Esophagus muscularis mucosa (tissue), 4 donors: ENCODE measurements around the gene ING2. TPM values are rescaled to one million over a fixed set of nuclear protein-coding genes. Genes with fewer than 3 reads are reported as not detected.

ENCODE experiments used
- DNase-seq: peaks from one replicate; pipeline ENCODE4 v3.0.0-alpha.2; 2017; ENCODE audit errors: extremely low spot score
- H3K27ac ChIP-seq, 4 donors: fragments of 200-600 bp; sonication (generic); replicated peaks in 1 of 4; 1 replicate in 3 of 4; 2 replicates in 1 of 4; pipeline ENCODE4 v1.5.1; 2016 to 2019; ENCODE audit warnings: mild to moderate bottlenecking in 1 of 4
- H3K27me3 ChIP-seq, 4 donors: fragments of 200-600 bp; sonication (generic); one replicate each; pipeline versions ENCODE4 v1.5.1 to v1.6.0; 2016 to 2019
- H3K36me3 ChIP-seq, 4 donors: fragments of 200-600 bp; sonication (generic); one replicate each; pipeline ENCODE4 v1.5.1; 2016 to 2019
- H3K4me1 ChIP-seq, 4 donors: fragments of 200-600 bp; sonication (generic); one replicate each; pipeline ENCODE4 v1.5.1; 2016 to 2019
- H3K4me3 ChIP-seq, 4 donors: fragments of 200-600 bp; sonication (generic); 1 replicate in 2 of 4; 2 replicates in 2 of 4; pipeline ENCODE4 v1.5.1; 2016 to 2019; ENCODE audit warnings: mild to moderate bottlenecking in 4 of 4, moderate library complexity in 1 of 4
- H3K9me3 ChIP-seq, 4 donors: fragments of 200-600 bp; sonication (generic); 1 replicate in 3 of 4; 2 replicates in 1 of 4; pipeline ENCODE4 v1.5.1; 2016 to 2019
- EP300 ChIP-seq: sonication (generic); formaldehyde crosslinking; IDR thresholded peaks from one replicate; pipeline ENCODE4 v1.6.1; 2017; ENCODE audit warnings: antibody characterized with exemption
- POLR2A ChIP-seq: fragments of 450-650 bp; IDR thresholded peaks from one replicate; pipeline ENCODE4 v1.6.1; 2017; ENCODE audit warnings: antibody characterized with exemption, moderate library complexity, mild to moderate bottlenecking, low read depth
- POLR2AphosphoS5 ChIP-seq, 2 donors: sonication (generic); formaldehyde crosslinking; IDR thresholded peaks; one replicate each; pipeline ENCODE4 v1.6.1; 2017; ENCODE audit warnings: antibody characterized with exemption in 2 of 2
- WGBS: methylation state at CpG from one replicate; pipeline ENCODE4 v1.1.5; 2018; 5-methylcytosine and 5-hydroxymethylcytosine counted together
- intact Hi-C: fragments of 100-400 bp; cut with DNase I; formaldehyde crosslinking; loops from one replicate; pipeline ENCODE4 v1.15.1; 2023
- total RNA-seq, 4 donors: library from RNA; depleted of rRNA; stranded (reverse); fragments of >200 nt; gene quantifications; one replicate each; pipeline versions ENCODE4 v1.1.0 to v1.2.1, GENCODE V29; 2016
- TF ChIP-seq, protein P1 (sequence below), 3 experiments: fragments of 200-600 bp in 2 of 3; fragments of 450-650 bp in 1 of 3; sonication (generic) in 2 of 3; IDR thresholded peaks; one replicate each; pipeline ENCODE4 v1.5.1; 2017 to 2019; ENCODE audit warnings: antibody characterized with exemption in 3 of 3, mild to moderate bottlenecking in 2 of 3, moderate library complexity in 1 of 3

ING2 gene
- total RNA-seq, 4 donors from 2014 or later: 26.2 to 42.8 (median 38.6) TPM

DNA sequence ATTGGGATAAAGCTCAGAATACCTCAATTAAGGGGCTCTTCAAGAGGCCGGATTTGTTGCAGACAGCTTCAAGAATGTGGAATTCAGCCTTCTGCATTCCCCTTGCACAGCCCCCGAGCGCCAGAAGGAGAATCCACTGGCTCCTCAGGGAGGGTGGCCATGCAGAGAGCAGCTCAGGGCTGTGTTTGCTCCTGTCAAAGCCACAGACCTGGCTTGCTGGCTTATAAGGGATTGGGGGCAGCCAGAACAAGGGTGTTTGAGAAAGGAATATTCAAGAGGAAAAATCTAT lies 36.8 kb downstream of the ING2 start:
- 69% methylated on average over 3 of the region's 3 CpGs for WGBS
- Histone ChIP-seq H3K4me1 (peaks cover 0 to 34% (median 33%) of the 10 kb centered on the region in 4 donors), H3K27me3 (no peaks in the 10 kb centered on the region), H3K9me3 (peaks cover 0 to 8% (median 0%) of the 10 kb centered on the region in 4 donors), H3K27ac (peak overlapping the region in 3 of 4 donors; percentile 30 to 65 (median 49)), H3K4me3 (no peak overlapping the region), H3K36me3 (no peaks in the 10 kb centered on the region)
- TF ChIP-seq POLR2AphosphoS5 (IDR thresholded peaks at IDR 0.05): no peak
- TF ChIP-seq, protein P1, sequence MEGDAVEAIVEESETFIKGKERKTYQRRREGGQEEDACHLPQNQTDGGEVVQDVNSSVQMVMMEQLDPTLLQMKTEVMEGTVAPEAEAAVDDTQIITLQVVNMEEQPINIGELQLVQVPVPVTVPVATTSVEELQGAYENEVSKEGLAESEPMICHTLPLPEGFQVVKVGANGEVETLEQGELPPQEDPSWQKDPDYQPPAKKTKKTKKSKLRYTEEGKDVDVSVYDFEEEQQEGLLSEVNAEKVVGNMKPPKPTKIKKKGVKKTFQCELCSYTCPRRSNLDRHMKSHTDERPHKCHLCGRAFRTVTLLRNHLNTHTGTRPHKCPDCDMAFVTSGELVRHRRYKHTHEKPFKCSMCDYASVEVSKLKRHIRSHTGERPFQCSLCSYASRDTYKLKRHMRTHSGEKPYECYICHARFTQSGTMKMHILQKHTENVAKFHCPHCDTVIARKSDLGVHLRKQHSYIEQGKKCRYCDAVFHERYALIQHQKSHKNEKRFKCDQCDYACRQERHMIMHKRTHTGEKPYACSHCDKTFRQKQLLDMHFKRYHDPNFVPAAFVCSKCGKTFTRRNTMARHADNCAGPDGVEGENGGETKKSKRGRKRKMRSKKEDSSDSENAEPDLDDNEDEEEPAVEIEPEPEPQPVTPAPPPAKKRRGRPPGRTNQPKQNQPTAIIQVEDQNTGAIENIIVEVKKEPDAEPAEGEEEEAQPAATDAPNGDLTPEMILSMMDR (IDR thresholded peaks at IDR 0.05): no peak
- no peak for TF ChIP-seq POLR2A
- no peak for TF ChIP-seq EP300
- DNase-seq: no peak
- intact Hi-C loops: no loop called here

GRCh38 chr4:183543435-183543834 lies 38.6 kb downstream of the ING2 start:
- H3K4me1 ChIP-seq: peaks cover 0 to 34% (median 33%) of the 10 kb centered on the region in 4 donors
- DNase-seq: no peak
- 46% methylated on average over 2 of the region's 2 CpGs for WGBS
- H3K36me3 ChIP-seq: no peaks in the 10 kb centered on the region
- no peak for TF ChIP-seq EP300
- TF ChIP-seq POLR2AphosphoS5 (IDR thresholded peaks at IDR 0.05): no peak
- TF ChIP-seq POLR2A: no peak
- TF ChIP-seq, protein P1 (IDR thresholded peaks at IDR 0.05): no peak
- intact Hi-C loops: no loop called here
- H3K27ac ChIP-seq: peak overlapping the region in 1 of 4 donors; percentile 0
- no peak overlapping the region for H3K4me3 ChIP-seq
- peaks cover 0 to 8% (median 0%) of the 10 kb centered on the region in 4 donors for H3K9me3 ChIP-seq
- no peaks in the 10 kb centered on the region for H3K27me3 ChIP-seq

DNA sequence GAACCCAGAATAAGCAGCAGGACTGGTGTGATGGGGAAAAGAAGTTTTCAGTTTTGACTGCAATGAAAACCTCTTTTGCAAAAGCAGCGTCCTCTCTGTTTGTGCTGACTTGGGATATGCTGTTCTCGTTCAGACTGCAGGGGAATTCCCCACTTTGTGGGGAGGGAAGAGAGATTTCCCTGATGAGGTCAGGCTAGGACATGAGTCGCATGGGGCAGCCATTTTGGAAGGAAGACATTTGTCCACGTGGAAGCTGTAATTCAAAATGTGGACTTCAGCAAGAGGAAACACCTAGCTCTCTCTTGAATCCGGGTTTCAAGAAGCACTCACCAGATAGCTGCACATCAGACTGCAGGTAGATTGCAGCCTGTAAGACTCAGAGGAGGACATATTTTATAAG lies 39.3 kb downstream of the ING2 start:
- no peaks in the 10 kb centered on the region for H3K27me3 ChIP-seq
- H3K9me3 ChIP-seq: peaks cover 0 to 8% (median 0%) of the 10 kb centered on the region in 4 donors
- no peaks in the 10 kb centered on the region for H3K36me3 ChIP-seq
- H3K27ac ChIP-seq: no peak overlapping the region
- intact Hi-C loops: no loop called here
- WGBS: 85% methylated on average over 5 of the region's 5 CpGs
- H3K4me3 ChIP-seq: no peak overlapping the region
- H3K4me1 ChIP-seq: peaks cover 0 to 34% (median 33%) of the 10 kb centered on the region in 4 donors
- DNase-seq: no peak
- TF ChIP-seq, protein P1 (IDR thresholded peaks at IDR 0.05): no peak
- TF ChIP-seq POLR2A (no peak), EP300 (no peak), POLR2AphosphoS5 (IDR thresholded peaks at IDR 0.05) (no peak)

- intact Hi-C loops: no loop called here
- Histone ChIP-seq H3K4me3 (no peak overlapping the region), H3K27me3 (no peaks in the 10 kb centered on the region), H3K4me1 (peaks cover 0 to 24% (median 23%) of the 10 kb centered on the region in 4 donors), H3K9me3 (peaks cover 0 to 8% (median 0%) of the 10 kb centered on the region in 4 donors), H3K27ac (no peak overlapping the region), H3K36me3 (no peaks in the 10 kb centered on the region)
- 94% methylated on average over 6 of the region's 6 CpGs for WGBS
- DNase-seq: no peak
- TF ChIP-seq, protein P1 (IDR thresholded peaks at IDR 0.05): no peak
- no peak for TF ChIP-seq POLR2AphosphoS5 (IDR thresholded peaks at IDR 0.05)
- no peak for TF ChIP-seq EP300
- TF ChIP-seq POLR2A: no peak
These were observed 41.5 kb downstream of the ING2 start for GRCh38 chr4:183546376-183546775.

GRCh38 chr4:183548306-183548705 lies 43.4 kb downstream of the ING2 start:
- peaks cover 0 to 5% (median 5%) of the 10 kb centered on the region in 4 donors for H3K4me1 ChIP-seq
- TF ChIP-seq, protein P1 (IDR thresholded peaks at IDR 0.05): no peak
- TF ChIP-seq POLR2AphosphoS5 (IDR thresholded peaks at IDR 0.05) (no peak), POLR2A (no peak), EP300 (no peak)
- H3K27me3 ChIP-seq: no peaks in the 10 kb centered on the region
- intact Hi-C loops: no loop called here
- H3K27ac ChIP-seq: no peak overlapping the region
- 84% methylated on average over 3 of the region's 3 CpGs for WGBS
- no peak overlapping the region for H3K4me3 ChIP-seq
- H3K9me3 ChIP-seq: peaks cover 0 to 8% (median 0%) of the 10 kb centered on the region in 4 donors
- DNase-seq: no peak
- H3K36me3 ChIP-seq: no peaks in the 10 kb centered on the region
